Peyer's patch (tissue), 4 donors: Measurements from ENCODE around the gene AOPEP.

Experiments used
- CTCF ChIP-seq, 6 experiments: fragments of 450-650 bp in 4 of 6; fragments of 200-600 bp in 2 of 6; sonication (generic) in 1 of 6; IDR thresholded peaks; one replicate each; pipeline ENCODE4 v1.5.1; 2017 to 2019; ENCODE audit warnings: antibody characterized with exemption in 6 of 6, mild to moderate bottlenecking in 3 of 6, moderate library complexity in 1 of 6
- POLR2A ChIP-seq, 2 donors: fragments of 450-650 bp; IDR thresholded peaks; one replicate each; pipeline ENCODE4 v1.5.1; 2017; ENCODE audit warnings: antibody characterized with exemption in 2 of 2, mild to moderate bottlenecking in 2 of 2, moderate library complexity in 2 of 2

- TF ChIP-seq POLR2A (IDR thresholded peaks at IDR 0.05) (no peak), CTCF (IDR thresholded peaks at IDR 0.05) (no peak)
Observed at GRCh38 chr9:95128177-95128524, 401.7 kb downstream of the AOPEP start.
